Measurements from ENCODE around the gene FREY1.
"Not testable (repeated sequence)": the region's sequence is repeated elsewhere in the genome, so short reads cannot be mapped to it uniquely, and the experiment has no call there.

GRCh38 chr11:45900175-45900800, 6.8 kb downstream of the FREY1 start:
- TF ChIP-seq EZH2 (IDR thresholded peaks at IDR 0.05); POLR2AphosphoS5 (IDR thresholded peaks at IDR 0.05; ENCODE audit: borderline replicate concordance, low read depth, low read length): not testable (repeated sequence)

All from SK-N-MC (cell line).